HuH-7 (cell line): ENCODE results near the gene VSTM5.
"Not testable (repeated sequence)": the region's sequence is repeated elsewhere in the genome, so short reads cannot be mapped to it uniquely, and the experiment has no call there.

Experiments used
- DNase-seq: peaks from one replicate; pipeline ENCODE4 v3.0.0; 2011; ENCODE audit warnings: low spot score

Gene VSTM5

GRCh38 chr11:93850594-93851018 lies at the start of gene VSTM5:
Gene VSTM5 (minus strand): TSS chr11:93850618. CDS start chr11:93850502, 116 bp downstream.
- no peak for DNase-seq

- peak; percentile 5 for DNase-seq
Measured at GRCh38 chr11:93895106-93895862, 44.9 kb upstream of the VSTM5 start.

GRCh38 chr11:93890391-93891051 lies 40.1 kb upstream of the VSTM5 start:
- no peak for DNase-seq

GRCh38 chr11:93887111-93887510 lies 36.7 kb upstream of the VSTM5 start:
- no peak for DNase-seq

- not testable (repeated sequence) for DNase-seq
Measured at GRCh38 chr11:93879114-93879513, 28.7 kb upstream of the VSTM5 start.

GRCh38 chr11:93875637-93876036 lies 25.2 kb upstream of the VSTM5 start:
- DNase-seq, result no peak

- no peak for DNase-seq
Measured at GRCh38 chr11:93871526-93871925, 21.1 kb upstream of the VSTM5 start.

- no peak for DNase-seq
Measured at GRCh38 chr11:93870616-93871015, 20.2 kb upstream of the VSTM5 start.

- DNase-seq, result no peak
Measured at GRCh38 chr11:93869830-93870229, 19.4 kb upstream of the VSTM5 start.

GRCh38 chr11:93868404-93868803 lies 18.0 kb upstream of the VSTM5 start:
- DNase-seq, result not testable (repeated sequence)

- DNase-seq, result no peak
Measured at GRCh38 chr11:93861808-93862207, 11.4 kb upstream of the VSTM5 start.

- no peak for DNase-seq
Measured at GRCh38 chr11:93858121-93858775, 7.8 kb upstream of the VSTM5 start.

GRCh38 chr11:93857413-93858120 lies 7.1 kb upstream of the VSTM5 start:
- no peak for DNase-seq

GRCh38 chr11:93852242-93852641 lies 1.8 kb upstream of the VSTM5 start:
- no peak for DNase-seq

GRCh38 chr11:93849751-93850593 lies 446 bp downstream of the VSTM5 start:
- DNase-seq, result peak; percentile 50

GRCh38 chr11:93849201-93849600 lies 1.2 kb downstream of the VSTM5 start:
- DNase-seq, result no peak

- DNase-seq, result no peak
Measured at GRCh38 chr11:93846411-93846810, 4.0 kb downstream of the VSTM5 start.

GRCh38 chr11:93845181-93846092 lies 5.0 kb downstream of the VSTM5 start:
- DNase-seq, result no peak

GRCh38 chr11:93844568-93844967 lies 5.8 kb downstream of the VSTM5 start:
- DNase-seq, result no peak

GRCh38 chr11:93843906-93844305 lies 6.5 kb downstream of the VSTM5 start:
- DNase-seq, result no peak
